OCI-M2 (cell line): ENCODE data around the gene DGCR2.
"Not testable (repeated sequence)": the region's sequence is repeated elsewhere in the genome, so short reads cannot be mapped to it uniquely, and the experiment has no call there.

Experiments used
- DNase-seq: peaks from one replicate; lab custom pipeline; 2025; ENCODE audit not compliant: unreplicated experiment; lab: John Stamatoyannopoulos, UW

DGCR2 gene

DNA sequence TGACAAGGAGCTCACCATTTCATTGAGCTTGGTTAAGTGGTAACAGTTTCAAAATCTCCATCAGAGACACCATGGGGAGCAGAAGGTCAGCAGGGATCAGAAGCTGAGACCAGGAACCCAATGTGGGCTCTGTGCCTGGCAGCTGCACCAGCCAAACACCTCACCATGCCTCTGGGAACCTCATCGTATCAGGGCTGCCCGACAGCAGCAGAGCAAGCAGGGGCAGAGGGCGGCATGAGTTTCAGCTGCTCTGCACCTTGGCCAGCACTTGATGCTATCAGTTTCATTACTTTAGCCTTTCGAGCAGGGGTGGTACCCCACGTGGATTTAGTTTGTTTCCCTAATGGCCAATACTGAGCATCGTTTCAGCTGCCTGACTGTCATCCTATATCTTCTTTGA, 77.8 kb downstream of the DGCR2 start:
- no peak for DNase-seq

DNA sequence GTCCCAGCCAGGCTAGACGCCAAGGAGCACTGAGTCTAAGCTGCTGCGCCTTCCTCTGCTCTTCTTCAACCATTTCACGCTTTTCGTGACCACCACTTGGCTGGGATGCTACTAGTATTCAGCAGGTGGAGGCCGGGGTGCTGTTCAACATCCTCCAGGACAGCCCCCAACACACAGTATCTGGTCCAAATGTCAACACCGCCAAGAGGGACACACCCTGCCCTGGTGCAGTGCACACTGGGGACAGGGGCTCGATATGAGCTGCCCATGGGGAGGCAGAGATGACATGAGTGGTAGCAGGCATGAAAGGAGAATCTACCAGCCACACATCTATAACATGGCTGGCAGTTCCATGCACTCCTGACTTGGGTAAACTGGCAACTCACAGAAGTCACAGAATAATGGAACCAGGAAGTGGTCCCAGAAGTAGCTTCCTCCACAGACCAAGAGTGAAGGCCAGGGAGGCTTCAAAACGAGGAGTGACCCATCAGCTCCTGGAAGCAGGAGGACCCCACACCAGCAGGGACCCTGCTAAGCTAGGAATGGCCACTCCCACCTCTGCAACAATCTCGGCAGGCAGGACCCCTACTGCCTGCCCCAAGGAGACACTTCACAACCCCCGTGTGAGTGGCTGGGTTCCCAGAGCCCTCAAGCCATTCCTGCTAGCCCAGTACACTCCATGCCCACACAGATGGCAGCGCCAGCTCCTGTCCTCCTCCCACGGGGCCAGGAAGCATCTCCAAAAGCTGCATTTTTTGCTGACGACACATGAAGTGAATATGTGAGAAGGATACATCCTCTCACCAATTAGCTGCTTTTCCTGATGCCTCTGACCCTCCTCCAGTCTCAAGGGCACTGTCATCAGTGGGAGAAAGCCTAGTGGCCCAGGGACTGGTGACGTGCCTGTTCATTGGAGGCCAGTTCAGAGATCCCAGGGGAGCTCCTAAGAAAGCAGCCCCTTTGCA, 78.8 kb downstream of the DGCR2 start:
- DNase-seq = no peak

DNA sequence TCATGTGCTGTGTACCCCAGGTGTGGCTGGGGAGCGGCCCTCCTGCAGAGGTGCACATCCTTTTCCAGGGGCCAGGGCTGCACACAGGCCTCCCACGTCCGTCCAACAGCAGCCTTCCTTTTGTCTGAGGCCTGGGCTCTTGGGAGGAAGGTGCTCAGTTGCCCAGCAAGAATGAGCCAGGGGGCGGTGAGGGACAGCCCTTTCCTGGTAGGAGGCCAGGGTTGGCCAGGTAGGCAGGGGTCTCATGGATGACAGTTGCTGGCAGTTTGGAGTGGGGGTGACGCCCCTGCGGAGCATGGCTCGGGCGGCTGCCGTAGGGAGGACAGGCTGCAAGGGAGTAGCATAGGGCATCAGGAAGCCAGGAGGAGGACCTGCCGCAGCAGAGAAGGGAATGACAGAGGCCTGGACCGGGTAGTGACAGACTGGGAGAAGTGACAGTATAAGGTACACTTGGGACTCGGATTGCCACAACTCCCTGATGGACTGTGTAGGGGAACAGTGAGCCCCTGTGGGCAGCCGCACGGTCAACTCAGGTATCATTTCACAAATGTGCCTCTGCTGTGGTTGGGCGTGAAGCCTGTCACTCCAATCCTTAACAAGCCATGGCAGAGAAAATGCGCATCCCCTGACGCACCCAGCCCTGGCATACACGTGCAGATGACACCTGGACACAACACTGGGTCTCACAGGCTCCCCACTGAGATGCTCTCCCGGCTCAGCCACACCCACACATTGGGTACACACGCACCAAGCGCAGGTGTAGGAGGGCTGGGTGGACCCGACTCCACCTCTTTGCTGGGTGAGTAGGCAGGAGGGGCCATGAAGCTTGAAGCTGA, 79.7 kb downstream of the DGCR2 start:
- no peak for DNase-seq

DNA sequence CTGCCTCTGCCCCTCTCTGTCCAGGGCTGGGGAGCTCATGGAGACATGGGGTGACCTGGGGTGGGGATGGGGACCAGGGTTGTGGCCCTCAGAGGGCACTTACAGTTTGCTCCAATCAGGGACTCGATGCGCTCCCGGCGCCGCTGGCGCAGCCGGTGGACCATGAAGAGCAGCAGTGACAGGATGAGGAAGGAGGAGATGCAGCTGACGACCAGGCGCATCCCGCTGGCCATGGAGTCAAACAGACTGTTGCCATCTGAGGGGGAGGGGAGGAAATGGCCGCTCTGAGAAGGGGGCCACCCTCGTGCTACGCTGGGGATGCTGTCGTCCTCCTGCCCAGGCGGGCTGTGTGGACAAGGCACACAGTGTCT, 80.5 kb downstream of the DGCR2 start:
- DNase-seq = no peak

DNA sequence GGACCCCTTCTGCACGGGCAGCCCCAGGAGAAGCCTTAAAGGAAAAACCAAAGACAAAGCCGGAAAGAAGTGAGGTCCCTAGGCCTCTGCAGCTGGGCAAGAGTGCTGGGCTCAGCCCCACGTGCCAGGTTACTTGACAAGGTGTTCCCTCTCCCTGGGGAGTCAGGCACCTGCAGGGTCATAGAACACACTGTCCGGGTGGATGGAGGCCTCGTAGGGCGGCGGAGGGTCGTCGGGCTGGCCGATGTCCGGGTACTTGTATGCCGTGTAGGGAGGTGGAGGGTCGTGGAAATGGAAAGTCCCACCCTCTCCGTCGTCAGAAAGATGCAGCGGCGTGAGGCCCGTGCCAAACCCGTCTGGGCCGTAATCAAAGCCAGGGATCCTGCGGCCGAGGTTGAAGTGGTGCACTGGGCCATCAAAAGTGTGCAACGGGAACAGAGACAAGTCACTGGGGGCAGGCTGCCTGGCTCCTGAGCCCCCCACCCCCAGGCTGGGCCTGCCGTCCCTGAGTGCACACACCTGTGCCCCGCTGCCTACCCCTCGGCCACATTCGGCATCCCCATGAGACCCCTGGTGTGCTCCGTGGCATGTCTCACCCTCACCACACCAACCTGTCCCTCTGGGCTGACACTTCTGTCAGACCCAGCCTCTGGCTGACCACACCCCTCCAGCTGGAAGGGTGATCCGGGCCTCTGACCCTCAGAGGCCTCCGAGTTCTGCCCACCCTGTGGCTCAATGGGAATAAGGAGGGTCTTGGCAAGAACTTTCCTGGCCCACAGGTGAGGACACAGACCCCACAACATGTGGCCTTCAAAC, 81.1 kb downstream of the DGCR2 start:
- DNase-seq = no peak

DNA sequence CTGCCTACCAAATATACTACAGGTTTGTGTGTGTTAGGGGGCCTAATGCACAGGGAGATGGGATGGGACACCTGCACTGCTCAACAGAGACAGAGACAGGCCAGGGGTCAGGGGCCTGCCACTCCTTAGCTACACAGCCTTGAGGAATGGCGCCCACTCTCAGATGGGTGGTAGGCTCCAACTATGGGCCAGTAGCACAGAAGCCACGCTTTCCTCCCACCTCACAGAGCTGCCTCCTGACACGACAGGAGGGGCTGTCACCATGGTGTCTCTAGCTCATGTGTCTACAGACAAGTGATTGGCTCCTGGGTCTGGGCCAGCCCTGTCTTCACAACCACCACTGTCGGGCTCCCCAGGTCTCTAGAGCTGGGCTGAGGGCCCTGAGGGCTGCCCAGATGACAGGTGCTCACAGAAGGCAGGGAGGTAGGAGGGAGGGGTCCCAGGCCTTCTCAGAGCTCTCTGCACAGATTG, 81.8 kb downstream of the DGCR2 start:
- no peak for DNase-seq

DNA sequence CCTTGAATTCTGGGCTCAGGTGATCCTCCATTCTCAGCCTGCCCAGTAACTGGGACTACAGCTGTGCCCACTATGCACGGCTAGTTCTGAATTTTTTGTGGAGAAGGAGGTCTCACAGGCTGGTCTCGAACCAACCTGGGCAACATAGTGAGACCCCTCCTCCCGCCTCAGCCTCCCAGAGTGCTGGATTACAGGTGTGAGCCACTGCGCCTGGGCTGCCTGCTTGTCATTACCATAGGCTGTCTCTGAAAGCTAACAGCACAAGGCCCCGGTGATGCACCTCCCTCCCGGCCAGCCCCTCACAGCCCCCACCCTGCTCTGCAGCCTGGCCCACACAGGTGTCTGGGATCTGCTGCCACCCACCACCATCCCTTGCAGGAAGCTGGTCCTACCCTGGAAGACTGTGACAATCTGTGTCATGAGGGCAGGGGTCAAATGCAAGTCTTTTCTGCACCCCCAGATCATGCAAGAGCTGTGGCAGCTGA, 82.4 kb downstream of the DGCR2 start:
- DNase-seq = no peak

DNA sequence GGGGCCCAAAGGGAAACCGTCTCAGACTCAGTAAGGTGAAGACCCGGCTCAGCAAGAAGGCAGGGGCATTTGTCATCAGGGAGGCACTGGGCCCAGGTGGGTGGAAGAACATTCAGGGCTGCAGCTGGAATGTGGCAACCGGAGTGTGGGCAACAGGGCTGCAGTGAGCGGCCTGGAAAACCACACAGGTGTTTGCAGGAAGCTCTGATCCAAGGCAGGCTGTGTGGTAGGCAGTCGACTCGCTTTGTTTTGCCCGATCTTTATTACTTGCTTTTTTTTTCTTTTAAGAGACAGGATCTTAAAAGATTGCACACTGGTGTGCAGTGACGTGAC, 82.8 kb downstream of the DGCR2 start:
- DNase-seq = no peak

DNA sequence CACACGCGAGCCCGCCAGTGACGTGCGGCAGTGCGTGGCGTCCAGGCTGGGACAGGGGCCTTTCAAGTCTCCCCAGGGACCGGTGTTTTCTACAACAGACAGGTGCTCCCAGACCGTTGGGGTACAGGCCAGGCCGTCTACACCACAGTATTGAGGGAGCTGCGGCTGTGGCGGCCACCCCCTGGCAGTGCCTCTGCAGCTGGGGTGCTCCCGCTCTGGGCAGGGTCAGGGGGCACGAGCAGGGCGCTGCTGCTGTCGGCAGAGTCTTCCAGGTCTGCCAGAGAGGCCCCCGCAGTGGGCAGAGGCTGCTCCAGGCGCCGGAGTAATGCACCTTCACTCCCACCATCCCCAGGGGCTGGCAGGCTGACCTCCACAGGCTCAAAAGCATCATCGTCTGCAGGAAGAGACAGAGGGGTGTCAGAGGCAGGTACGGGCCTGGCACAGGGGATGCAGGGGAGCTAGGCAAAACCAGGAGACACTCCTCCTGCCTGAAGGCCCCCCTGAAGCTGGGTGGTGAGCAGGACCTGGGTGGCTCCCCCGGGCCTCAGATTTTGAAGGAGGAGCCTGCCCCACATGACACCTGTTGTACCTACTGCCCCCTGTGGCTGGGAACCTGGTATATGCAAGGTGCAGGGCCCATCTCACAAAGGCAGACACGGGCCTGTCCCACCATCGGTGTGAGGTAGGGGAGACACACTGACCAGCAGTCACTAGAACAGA, 83.3 kb downstream of the DGCR2 start:
- DNase-seq = no peak

DNA sequence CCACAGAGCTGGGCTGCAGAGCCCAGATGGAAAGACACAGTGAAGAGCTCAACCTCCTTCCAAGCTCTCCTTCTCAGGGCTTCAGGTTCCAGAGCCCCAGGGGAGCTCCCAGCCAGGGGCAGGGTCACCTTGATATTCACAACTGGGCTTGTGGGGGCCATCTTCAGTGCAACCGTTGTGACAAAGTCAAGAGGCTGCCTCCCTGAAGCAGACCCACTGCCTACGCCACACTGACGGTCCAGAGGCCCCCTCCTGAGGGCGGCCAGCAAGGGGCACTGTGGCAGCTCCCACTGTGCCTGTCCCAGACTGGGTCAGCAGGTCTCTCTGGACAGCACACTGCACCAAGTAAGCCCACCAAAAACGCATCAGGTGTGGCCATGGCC, 84.1 kb downstream of the DGCR2 start:
- DNase-seq = no peak

DNA sequence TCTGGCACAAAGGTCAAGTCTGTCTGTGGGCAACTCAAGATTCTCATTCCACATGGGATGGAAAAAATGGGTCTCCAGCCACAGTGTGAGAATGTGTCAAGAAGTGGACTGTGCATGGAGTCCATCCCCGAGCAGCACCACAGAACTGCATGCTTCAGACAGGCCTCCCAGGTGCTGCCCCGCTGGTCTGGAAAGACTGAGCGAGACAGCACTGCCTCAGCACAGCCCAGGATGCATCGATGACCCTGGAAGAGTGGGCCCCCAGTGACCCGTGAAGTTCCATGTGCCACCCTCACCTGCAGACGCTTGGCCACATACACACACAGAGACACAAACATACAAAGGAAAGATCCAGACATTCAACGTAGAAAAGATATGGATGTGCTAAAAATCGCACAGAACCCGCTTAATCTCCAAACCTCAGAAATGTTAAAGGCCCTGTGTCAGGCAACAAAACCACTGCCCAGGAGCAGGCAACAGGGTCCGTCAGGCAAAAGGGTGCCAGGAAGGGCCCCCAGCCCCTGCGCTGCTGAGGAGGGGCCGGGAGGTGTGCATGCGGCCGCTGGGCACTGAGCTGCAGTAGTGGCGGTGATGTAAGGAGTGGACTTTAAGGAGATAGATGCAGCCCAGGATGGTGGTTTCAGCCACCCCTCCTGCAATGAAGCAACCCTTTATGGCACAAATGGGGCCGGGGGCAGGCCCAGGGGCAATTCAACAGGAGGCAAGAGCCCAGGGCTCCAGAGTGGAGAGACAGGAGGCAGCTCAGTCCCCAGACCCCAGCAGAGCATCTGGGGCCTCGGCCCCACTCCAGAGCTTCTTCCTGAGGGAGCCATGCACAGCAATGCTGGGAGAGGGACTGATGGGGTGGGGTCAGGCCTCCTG, 84.7 kb downstream of the DGCR2 start:
- DNase-seq = no peak

DNA sequence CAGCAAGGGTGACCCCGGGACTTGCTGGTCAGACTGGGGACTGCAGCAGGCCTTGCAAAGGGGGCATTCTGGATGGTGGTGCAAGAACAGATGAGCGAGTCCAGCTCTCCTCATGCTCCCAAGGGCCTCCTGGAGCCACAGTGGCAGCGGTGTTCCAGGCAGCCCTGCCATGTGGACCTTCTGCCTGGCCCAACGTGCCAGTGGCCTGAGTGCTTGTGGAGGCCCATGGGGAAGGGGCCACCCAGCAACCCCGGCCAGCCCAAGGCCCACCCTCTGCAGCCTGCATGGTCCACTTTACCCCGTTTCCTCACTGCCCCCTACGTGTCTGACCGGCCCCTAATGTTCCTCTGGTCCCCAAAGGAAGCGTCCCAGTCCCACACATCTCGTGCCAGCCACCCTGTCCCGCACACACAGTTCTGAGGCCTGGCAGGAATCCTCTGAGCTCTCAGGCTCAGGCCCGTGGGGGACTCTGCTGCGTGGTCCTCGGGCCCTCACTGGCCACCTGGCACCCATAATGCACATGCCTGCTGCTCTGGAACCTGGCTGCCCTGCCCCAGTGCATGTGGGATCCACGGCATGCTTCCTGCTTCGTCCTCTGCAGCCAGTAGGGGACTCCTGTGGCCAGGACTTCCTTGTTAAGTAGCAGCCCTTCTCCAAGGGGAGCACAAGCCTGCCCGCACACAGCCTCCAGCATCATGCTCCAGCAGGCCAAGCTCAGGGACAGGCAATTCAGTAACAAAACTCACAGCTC, 85.5 kb downstream of the DGCR2 start:
- DNase-seq = no peak

DNA sequence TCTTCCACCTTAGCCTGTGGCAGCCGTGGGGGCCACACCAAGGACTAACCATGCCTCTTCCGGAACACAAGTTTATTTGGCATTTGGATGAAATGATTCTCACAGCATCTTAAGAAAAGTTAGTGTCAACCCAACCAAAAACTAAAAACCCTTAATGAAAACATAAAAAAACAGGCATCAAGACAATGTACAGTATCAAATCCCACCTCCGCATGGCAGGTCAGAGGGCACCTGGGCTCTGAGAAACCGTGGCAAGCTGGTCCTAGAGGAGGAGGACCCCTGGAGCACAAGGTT, 86.0 kb downstream of the DGCR2 start:
- no peak for DNase-seq

DNA sequence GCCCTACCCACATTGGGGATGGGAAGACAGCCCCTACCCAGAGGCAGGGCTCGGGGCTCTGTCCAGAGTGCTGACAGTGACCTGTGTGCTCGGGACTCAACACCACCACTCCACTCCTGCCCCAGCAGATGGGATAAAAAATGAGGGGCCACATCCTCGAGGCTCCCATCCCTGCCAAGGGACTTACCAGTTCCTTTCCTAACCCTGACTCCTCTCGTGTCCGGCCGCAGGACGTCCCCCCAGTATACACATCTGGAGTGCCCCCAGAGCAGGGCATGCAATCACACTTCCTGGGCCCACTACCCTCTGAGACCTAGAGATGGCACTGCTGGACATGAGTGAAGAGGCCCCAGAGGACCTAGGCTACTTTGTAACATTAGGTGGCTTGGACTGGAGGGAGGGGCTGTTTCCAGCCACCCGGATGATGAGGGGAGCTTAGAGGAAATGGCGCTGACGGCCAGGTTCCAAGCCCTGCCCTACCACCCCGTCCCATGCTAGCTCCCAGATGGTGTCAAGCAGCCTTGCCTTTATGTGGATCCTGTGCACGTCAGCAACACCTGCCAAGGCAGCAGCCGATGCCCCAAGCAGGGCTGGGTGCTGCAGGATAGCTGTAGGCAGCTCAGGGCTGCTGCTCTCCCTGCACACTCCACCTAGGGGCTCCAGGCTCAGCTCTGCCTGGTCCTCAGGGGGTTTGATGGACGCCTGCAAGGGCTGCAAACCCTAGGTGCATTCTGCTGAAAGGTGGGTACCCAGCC, 86.6 kb downstream of the DGCR2 start:
- DNase-seq = no peak

DNA sequence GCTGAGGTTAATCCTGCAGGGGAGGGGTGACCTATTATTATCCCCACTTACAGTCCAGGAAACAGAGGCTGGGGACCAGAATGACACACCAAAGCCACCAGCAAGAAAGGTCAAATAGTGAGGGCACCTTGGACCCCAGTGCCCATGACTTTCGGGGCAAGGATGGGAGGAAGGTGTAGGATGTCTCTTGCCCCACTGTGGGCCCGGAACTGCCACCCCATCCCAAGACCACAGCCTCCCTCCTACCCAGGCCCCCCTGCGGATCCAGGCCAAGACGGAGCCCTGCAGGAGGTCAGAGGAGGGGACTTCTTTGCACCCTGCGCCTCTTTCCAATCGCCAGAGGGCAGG, 87.1 kb downstream of the DGCR2 start:
- not testable (repeated sequence) for DNase-seq

DNA sequence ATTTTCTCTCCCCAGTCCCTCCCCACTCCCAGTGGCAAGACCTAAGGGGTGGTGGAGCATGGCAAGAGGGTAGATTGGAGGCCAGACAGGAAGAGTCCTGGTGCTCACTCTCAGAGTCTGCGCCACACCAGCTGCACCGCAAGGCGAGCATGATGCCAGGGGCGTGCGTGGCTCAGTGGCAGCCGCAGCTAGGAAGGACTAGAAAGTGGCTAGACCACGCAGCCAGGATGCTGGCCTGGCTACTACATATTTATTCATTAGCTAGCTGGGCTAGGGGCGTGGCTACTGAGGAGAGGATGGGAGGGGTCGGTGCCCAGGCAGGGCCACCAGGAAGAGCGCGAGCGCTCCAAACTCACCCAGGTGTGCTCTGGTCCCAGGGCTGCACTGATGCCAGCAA, 87.5 kb downstream of the DGCR2 start:
- DNase-seq = not testable (repeated sequence)

DNA sequence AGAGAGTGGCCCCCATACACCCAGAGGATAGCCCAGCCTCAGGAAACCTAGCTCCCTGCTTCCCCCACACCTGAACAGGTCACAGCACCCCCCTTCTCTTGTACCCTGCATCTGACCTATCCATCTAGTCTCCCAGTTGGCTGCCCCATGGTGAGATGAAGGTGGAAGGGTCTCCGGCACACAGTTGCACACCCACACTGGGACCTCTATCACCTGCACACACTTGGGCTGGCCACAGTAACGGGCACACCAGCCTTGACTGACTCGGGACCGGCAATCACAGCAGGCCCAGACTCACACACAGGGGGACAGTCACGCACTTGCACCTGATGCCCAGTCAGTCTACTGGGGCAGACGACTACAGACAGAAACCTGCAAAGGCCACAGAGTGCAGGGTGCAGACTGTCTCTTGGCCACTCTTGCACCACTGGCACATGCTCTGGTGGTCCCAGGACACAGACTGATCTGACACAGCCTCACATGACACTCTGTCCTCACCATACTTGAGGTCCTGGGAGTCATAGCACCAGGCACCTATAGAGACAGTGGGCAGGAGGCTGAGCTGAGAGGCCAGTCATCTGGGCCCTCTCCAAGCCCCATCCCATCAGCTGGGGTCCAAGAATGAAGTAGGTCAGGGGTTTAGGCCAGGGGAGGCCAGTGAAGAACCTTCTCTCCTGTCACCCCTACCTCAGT, 88.0 kb downstream of the DGCR2 start:
- not testable (repeated sequence) for DNase-seq

DNA sequence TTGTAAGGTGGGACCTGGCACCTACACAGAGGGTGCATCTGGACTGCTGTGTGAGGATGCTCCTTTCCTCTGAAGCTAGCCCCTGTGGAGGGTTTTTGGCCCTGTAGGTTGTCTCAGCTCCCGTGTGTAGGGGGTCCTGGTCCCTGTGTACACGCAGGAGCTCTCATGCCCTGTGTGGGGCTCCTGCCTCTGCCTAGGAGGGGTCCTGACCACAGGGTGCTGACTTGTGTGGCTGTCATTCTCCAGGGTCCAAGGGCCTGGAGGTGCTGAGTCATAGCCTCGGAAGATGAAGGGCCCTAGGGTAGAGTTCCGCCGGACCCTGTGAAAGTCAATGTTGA, 88.7 kb downstream of the DGCR2 start:
- DNase-seq = not testable (repeated sequence)
